ENCODE data around the gene EVA1B. TPM values are rescaled to one million over a fixed set of nuclear protein-coding genes. Genes with fewer than 3 reads are reported as not detected.

EVA1B gene
- polyA plus RNA-seq, 1 donor (not counting 4 experiments of a cell fraction or from before 2014, with no cell fraction given), result 2.4 TPM

- TF ChIP-seq EZH2 (IDR thresholded peaks at IDR 0.05; ENCODE audit: low read length) (no peak), CTCF (optimal IDR thresholded peaks at IDR 0.05 in 1 of 3, IDR thresholded peaks at IDR 0.05 in 1 of 3, conservative IDR thresholded peaks at IDR 0.05 in 1 of 3; ENCODE audit: extremely low read depth in 1 of 3, insufficient read depth in 2 of 3, low read length in 3 of 3) (no peak)
- H3K4me1 ChIP-seq (ENCODE audit: control insufficient read depth, extremely low read depth, insufficient read depth, low read length), result no peaks in the 10 kb centered on the region
- peaks cover 22 to 35% of the 10 kb centered on the region in 2 experiments for H3K36me3 ChIP-seq (ENCODE audit: control insufficient read depth in 2 of 2, extremely low read depth in 1 of 2, insufficient read depth in 2 of 2, low read length in 2 of 2)
- DNase-seq (ENCODE audit: low read depth, low spot score) (no peak), FAIRE-seq (no peak)
- no peak overlapping the region for H3K27ac ChIP-seq (ENCODE audit: control insufficient read depth, insufficient read depth, low read length)
- no peak overlapping the region for H3K4me2 ChIP-seq (ENCODE audit: control insufficient read depth, extremely low read depth, insufficient read depth, low read depth, low read length)
- no peaks in the 10 kb centered on the region for H3K9me1 ChIP-seq (ENCODE audit: control insufficient read depth, extremely low read depth, insufficient read depth, low read length)
- dilution Hi-C loops (cut with MboI; ENCODE audit: extremely low pct_ligation_motif_present, low sequenced_read_pairs), result no loop called here
- no peak overlapping the region for H3K9ac ChIP-seq (ENCODE audit: control insufficient read depth, extremely low read depth, insufficient read depth, low read length)
- H2AFZ ChIP-seq (ENCODE audit: control insufficient read depth, low read length), result no peak overlapping the region
- peaks cover 42% of the 10 kb centered on the region for H3K79me2 ChIP-seq (ENCODE audit: control insufficient read depth, insufficient read depth, low read length)
- no peak overlapping the region for H3K4me3 ChIP-seq (ENCODE audit: control insufficient read depth in 2 of 3, extremely low read depth in 1 of 3, insufficient read depth in 2 of 3, low read depth in 1 of 3, low read length in 3 of 3)
- H3K27me3 ChIP-seq (ENCODE audit: control insufficient read depth, extremely low read depth, insufficient read depth, low read length), result no peaks in the 10 kb centered on the region
- no peaks in the 10 kb centered on the region for H3K9me3 ChIP-seq (ENCODE audit: control insufficient read depth, low read depth, low read length)
- H4K20me1 ChIP-seq (ENCODE audit: control insufficient read depth, extremely low read depth, insufficient read depth, low read length), result no peaks in the 10 kb centered on the region
These were observed 39.4 kb downstream of the EVA1B start for GRCh38 chr1:36284061-36284460.

GRCh38 chr1:36279789-36280296, 43.6 kb downstream of the EVA1B start:
- no peaks in the 10 kb centered on the region for H4K20me1 ChIP-seq (ENCODE audit: control insufficient read depth, extremely low read depth, insufficient read depth, low read length)
- H3K27me3 ChIP-seq (ENCODE audit: control insufficient read depth, extremely low read depth, insufficient read depth, low read length), result no peaks in the 10 kb centered on the region
- H3K36me3 ChIP-seq (ENCODE audit: control insufficient read depth in 2 of 2, extremely low read depth in 1 of 2, insufficient read depth in 2 of 2, low read length in 2 of 2), result peaks cover 5 to 7% of the 10 kb centered on the region in 2 experiments
- DNase-seq (ENCODE audit: low read depth, low spot score) (no peak), FAIRE-seq (no peak)
- no peak overlapping the region for H3K27ac ChIP-seq (ENCODE audit: control insufficient read depth, insufficient read depth, low read length)
- no peak overlapping the region for H3K4me3 ChIP-seq (ENCODE audit: control insufficient read depth in 2 of 3, extremely low read depth in 1 of 3, insufficient read depth in 2 of 3, low read depth in 1 of 3, low read length in 3 of 3)
- H2AFZ ChIP-seq (ENCODE audit: control insufficient read depth, low read length), result no peak overlapping the region
- H3K4me1 ChIP-seq (ENCODE audit: control insufficient read depth, extremely low read depth, insufficient read depth, low read length), result no peaks in the 10 kb centered on the region
- dilution Hi-C loops (cut with MboI; ENCODE audit: extremely low pct_ligation_motif_present, low sequenced_read_pairs), result no loop called here
- H3K4me2 ChIP-seq (ENCODE audit: control insufficient read depth, extremely low read depth, insufficient read depth, low read depth, low read length), result no peak overlapping the region
- TF ChIP-seq CTCF (optimal IDR thresholded peaks at IDR 0.05 in 1 of 3, IDR thresholded peaks at IDR 0.05 in 1 of 3, conservative IDR thresholded peaks at IDR 0.05 in 1 of 3; ENCODE audit: extremely low read depth in 1 of 3, insufficient read depth in 2 of 3, low read length in 3 of 3) (no peak), EZH2 (IDR thresholded peaks at IDR 0.05; ENCODE audit: low read length) (no peak)
- peaks cover 47% of the 10 kb centered on the region for H3K79me2 ChIP-seq (ENCODE audit: control insufficient read depth, insufficient read depth, low read length)
- no peak overlapping the region for H3K9ac ChIP-seq (ENCODE audit: control insufficient read depth, extremely low read depth, insufficient read depth, low read length)
- peaks cover 2% of the 10 kb centered on the region for H3K9me1 ChIP-seq (ENCODE audit: control insufficient read depth, extremely low read depth, insufficient read depth, low read length)
- H3K9me3 ChIP-seq (ENCODE audit: control insufficient read depth, low read depth, low read length), result no peaks in the 10 kb centered on the region
